Heart right ventricle (tissue), 16 donors: Measurements from ENCODE around the gene SPC24. TPM values are rescaled to one million over a fixed set of nuclear protein-coding genes. Genes with fewer than 3 reads are reported as not detected.
A peak's percentile ranks its signal among the peaks of the same experiment; 100 is the strongest.

Experiments used
- ATAC-seq, 8 donors: fragments of 200-7000 bp; cut with Tn5 transposase; one replicate each; pipeline ENCODE4 v1.9.1; 2020; ENCODE audit warnings: mild to moderate bottlenecking in 8 of 8, moderate library complexity in 8 of 8, moderate number of reproducible peaks in 1 of 8
- DNase-seq, 2 donors: peaks; one replicate each; pipeline ENCODE4 v3.0.0-alpha.2; 2020
- H3K27ac ChIP-seq, 10 donors: fragments of 200-600 bp; sonication (generic) in 2 of 10; one replicate each; pipeline versions ENCODE4 v1.5.0 to v1.8.0; 2020 to 2022; ENCODE audit warnings: mild to moderate bottlenecking in 3 of 10
- H3K27me3 ChIP-seq, 7 donors: fragments of 200-600 bp; one replicate each; pipeline ENCODE4 v1.8.0; 2021 to 2022; ENCODE audit warnings: mild to moderate bottlenecking in 2 of 7
- H3K36me3 ChIP-seq, 9 donors: fragments of 200-600 bp; sonication (generic) in 1 of 9; one replicate each; pipeline versions ENCODE4 v1.5.0 to v1.8.0; 2020 to 2022; ENCODE audit warnings: mild to moderate bottlenecking in 2 of 9
- H3K4me1 ChIP-seq, 9 donors: fragments of 200-600 bp; sonication (generic) in 1 of 9; one replicate each; pipeline versions ENCODE4 v1.5.0 to v1.8.0; 2020 to 2022; ENCODE audit warnings: mild to moderate bottlenecking in 4 of 9
- H3K4me3 ChIP-seq, 10 donors: fragments of 200-600 bp; sonication (generic) in 2 of 10; one replicate each; pipeline versions ENCODE4 v1.5.0 to v1.8.0; 2020 to 2022; ENCODE audit warnings: mild to moderate bottlenecking in 7 of 10, moderate library complexity in 2 of 10
- H3K9me3 ChIP-seq, 11 donors: fragments of 200-600 bp in 10 of 11; sonication (generic) in 2 of 11; one replicate each; pipeline versions ENCODE4 v1.5.0 to v1.8.0; 2013 to 2022; ENCODE audit warnings: mild to moderate bottlenecking in 2 of 11, control low read depth in 1 of 11, moderate library complexity in 1 of 11
- CTCF ChIP-seq, 9 donors: fragments of 200-600 bp; sonication (generic) in 2 of 9; IDR thresholded peaks; one replicate each; pipeline versions ENCODE4 v1.5.0 to v1.8.0; 2021 to 2022; ENCODE audit warnings: antibody characterized with exemption in 9 of 9, mild to moderate bottlenecking in 5 of 9, moderate library complexity in 1 of 9
- WGBS, 2 donors: extraction: QIAGEN DNeasy Blood & Tissue Kit; methylation state at CpG; one replicate each; pipeline ENCODE4 v1.1.7; 2013; ENCODE audit warnings: inconsistent platforms in 1 of 2; 5-methylcytosine and 5-hydroxymethylcytosine counted together
- intact Hi-C, 10 donors: fragments of 100-400 bp; cut with DNase I; formaldehyde crosslinking; loops; one replicate each; pipeline versions ENCODE4 v1.11.1 to v1.14.2; 2022
- polyA plus RNA-seq, 2 donors: library from polyadenylated mRNA; stranded (reverse); fragments of 200-250 nt; gene quantifications; one replicate each; pipeline ENCODE4 v1.2.3, GENCODE V29; 2013
- total RNA-seq, 10 donors: library from RNA; stranded (reverse); fragmentation: NEBNext Ultra II Directional in 3 of 10; extraction: Animal tissue kit (Norgen Biotek cat#: 25700) in 3 of 10; gene quantifications; one replicate each; pipeline versions ENCODE4 v1.2.1 to v1.2.4, GENCODE V29; 2021 to 2023
- donor health status: Arrhythmogenic right ventricular cardiomyopathy.
- donor health status: ischemic (EF 13 %, LVEDD 7.1; RV severe dilation, severe dysfunction).
- donor health status: healthy with polysubstance abuse.
- donor health status: DM: no; HTN: yes; CAD: no.
- donor health status: DM: no; HTN: no; CAD: no.
- donor health status: ischemic (EF 25% LVEDD 6.9; RV normal size, moderate dysfunction).
- donor health status: ischemic (EF 25% LVEDD 5.7; RV mildly dilated, moderate dysfunction).
- donor health status: healthy.
- donor health status: DM: yes; HTN: yes; CAD: no.
- donor health status: Ischemic cardiomyopathy.
- donor health status: ischemic (EF 35%, LVEDD 5.7; RV mildly dilated, moderate dysfunction).
- donor health status: nonischemic (EF 11% LVEDD 7.7; RV severe dilation, severe dysfunction).
- donor health status: DM: yes; HTN: yes; CAD: no.
- donor health status: PGD.
- donor health status: ischemic (EF 29% LVEDD 5.4; RV normal size, mild dysfunction).
- donor health status: nonischemic (EF 23%, LVEDD 6.1; RV moderate dilation, normal function).

The SPC24 gene
- total and polyA plus RNA-seq, 12 donors: 0.93 to 8.5 (median 3.2) TPM

DNA sequence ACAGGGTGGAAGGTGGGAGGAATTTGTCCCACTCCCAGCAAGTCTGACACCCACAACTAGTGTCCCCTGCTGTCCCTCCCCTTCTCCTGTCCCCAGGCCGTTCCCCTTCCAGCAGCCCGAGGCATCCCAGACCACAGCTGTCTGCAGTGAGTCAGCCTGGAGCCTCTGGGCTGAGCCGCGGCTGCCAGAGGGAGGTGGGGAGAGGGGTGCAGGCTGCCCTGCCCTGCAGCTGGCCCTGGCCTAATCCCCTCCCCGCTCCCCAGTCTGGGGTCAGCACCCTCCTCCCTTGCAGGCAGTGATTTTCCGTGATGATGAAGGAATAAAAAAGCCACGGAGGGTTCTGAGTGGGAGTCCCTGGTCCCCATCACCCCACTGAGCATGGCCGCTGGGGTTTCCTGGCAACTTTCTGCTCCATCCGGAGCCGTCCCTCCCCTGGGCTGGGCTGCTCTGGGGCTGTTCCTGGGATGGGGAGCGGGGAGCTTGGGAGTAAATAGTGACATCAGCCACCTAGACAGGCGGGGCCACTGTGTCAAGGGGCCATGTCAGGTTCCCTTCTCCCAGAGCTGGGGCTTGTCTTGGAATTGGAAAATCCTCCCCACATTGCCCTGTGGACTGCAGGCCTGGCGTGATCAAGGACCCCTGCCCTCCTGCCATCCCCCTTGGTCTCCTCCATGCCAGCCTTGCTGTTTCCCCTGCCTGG lies 16.8 kb downstream of the SPC24 start:
- Histone ChIP-seq H3K27me3 (no peaks in the 10 kb centered on the region), H3K4me3 (peak overlapping the region in 6 of 10 donors; percentile 7 to 46 (median 33)), H3K4me1 (peaks cover 32 to 75% (median 59%) of the 10 kb centered on the region in 9 donors), H3K9me3 (peaks cover 0 to 3% (median 0%) of the 10 kb centered on the region in 11 donors), H3K27ac (peak overlapping the region; percentile 84 to 97 (median 94)), H3K36me3 (peaks cover 0 to 4% (median 0%) of the 10 kb centered on the region in 9 donors)
- 13 to 16% methylated on average over 13 of the region's 13 CpGs for WGBS, 2 donors
- DNase-seq (peak; percentile 83 to 86), ATAC-seq (peak; percentile 59 to 77 (median 70))
- TF ChIP-seq CTCF (IDR thresholded peaks at IDR 0.05): peak in 1 of 9 donors; percentile 9
- intact Hi-C loops: loop anchor here in 4 of 10 donors (1.0 to 10.0 kb wide), 5 partner anchors 64 to 206 kb away; partner anchors contain the start of genes CCDC159 (in 1 of the 4) and TMEM205 (in 1 of the 4)

DNA sequence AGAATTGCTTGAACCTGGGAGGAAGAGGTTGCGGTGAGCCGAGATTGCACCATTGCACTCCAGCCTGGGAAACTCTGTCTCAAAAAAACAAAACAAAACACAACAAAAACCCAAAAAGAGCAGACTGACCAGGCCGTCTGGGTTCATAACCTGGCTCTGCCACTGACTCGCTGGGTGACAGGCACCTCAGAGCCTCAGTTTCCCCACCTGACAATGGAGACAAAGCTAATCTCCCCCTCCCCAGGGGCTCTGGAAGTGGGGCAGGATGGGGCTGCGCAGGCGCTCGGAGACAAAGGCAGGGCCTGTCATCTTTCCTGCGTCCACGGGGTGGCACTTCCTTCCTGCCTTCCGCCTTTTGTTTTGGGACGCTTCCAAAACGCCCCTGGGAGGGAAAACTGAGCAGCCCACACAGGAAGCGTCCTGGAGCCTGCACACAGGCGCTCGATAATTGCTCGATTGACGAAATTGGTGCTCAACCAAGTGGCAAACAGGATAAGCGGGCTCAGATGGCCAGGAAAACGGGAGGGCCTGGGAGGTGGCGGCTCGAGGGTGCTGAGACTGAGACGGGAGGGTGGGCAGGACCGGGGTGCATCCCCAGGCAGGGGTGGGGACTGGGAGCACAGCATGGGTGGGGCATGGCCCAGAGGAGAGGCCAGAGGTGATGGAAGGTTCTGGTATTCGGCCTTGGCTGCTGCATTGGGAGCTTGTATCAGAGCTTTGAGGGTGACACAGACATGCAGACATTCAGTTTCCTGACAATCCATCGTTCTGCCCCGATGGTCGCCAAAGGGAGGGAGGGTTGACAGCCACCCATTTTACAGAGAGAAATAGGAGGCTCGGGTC lies 17.8 kb downstream of the SPC24 start:
- H3K4me3 ChIP-seq: peak overlapping the region in 9 of 10 donors; percentile 4 to 46 (median 29)
- H3K36me3 ChIP-seq: peaks cover 0 to 14% (median 0%) of the 10 kb centered on the region in 9 donors
- H3K9me3 ChIP-seq: peaks cover 0 to 3% (median 0%) of the 10 kb centered on the region in 11 donors
- intact Hi-C loops: loop anchor here (1.0 to 10.0 kb wide), 8 partner anchors 59 to 207 kb away; partner anchors contain the start of genes CCDC159 (in 1 of the 10), KANK2 (in 1 of the 10) and TMEM205 (in 1 of the 10)
- ATAC-seq: peak; percentile 55 to 67 (median 59)
- no peaks in the 10 kb centered on the region for H3K27me3 ChIP-seq
- DNase-seq: peak; percentile 79 to 90
- WGBS, 2 donors: 2 to 4% methylated on average over 28 of the region's 28 CpGs
- H3K4me1 ChIP-seq: peaks cover 25 to 65% (median 49%) of the 10 kb centered on the region in 9 donors
- H3K27ac ChIP-seq: peak overlapping the region; percentile 84 to 97 (median 94)
- peak; percentile 68 to 92 (median 79) for TF ChIP-seq CTCF (IDR thresholded peaks at IDR 0.05)

DNA sequence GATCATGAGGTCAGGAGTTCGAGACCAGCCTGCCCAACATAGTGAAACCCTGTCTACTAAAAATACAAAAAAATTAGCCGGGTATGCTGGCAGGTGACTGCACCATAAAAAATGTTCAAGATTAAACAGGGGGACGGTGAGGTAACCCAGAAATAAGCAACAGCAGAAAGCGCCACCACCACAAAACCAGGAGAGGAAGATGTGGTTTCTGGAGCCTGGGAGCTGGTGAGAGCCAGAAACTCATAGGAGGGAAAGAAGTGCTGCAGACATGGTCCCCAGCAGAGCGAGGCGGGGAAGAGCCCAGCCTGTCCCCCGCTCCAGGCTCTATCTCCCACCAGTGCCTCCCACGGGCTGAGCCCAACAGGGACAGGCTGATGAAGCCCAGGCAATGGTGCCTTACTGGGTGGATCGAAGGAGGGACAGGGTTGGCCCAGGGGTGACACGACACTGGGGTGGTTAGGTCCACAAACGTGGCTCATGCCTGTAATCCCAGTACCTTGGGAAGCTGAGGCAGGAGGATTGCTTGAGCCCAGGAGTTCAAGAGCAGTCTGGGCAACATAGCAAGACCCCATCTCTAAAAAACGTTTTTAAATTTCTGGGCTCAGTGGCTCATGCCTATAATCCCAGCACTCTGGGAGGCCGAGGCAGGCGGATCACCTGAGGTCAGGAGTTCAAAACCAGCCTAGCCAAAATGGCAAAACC lies 19.0 kb downstream of the SPC24 start:
- H3K27me3 ChIP-seq: no peaks in the 10 kb centered on the region
- no peak overlapping the region for H3K4me3 ChIP-seq
- H3K4me1 ChIP-seq: peaks cover 14 to 53% (median 37%) of the 10 kb centered on the region in 9 donors
- peaks cover 0 to 26% (median 6%) of the 10 kb centered on the region in 9 donors for H3K36me3 ChIP-seq
- no peak for ATAC-seq
- 82 to 88% methylated on average over 14 of the region's 14 CpGs for WGBS, 2 donors
- H3K27ac ChIP-seq: peak overlapping the region in 8 of 10 donors; percentile 50 to 97 (median 92)
- TF ChIP-seq CTCF (IDR thresholded peaks at IDR 0.05): no peak
- DNase-seq: no peak
- peaks cover 0 to 3% (median 0%) of the 10 kb centered on the region in 11 donors for H3K9me3 ChIP-seq
- intact Hi-C loops: loop anchor here in 9 of 10 donors (1.0 to 10.0 kb wide), 8 partner anchors 60 to 208 kb away; partner anchors contain the start of genes CCDC159 (in 1 of the 9), KANK2 (in 1 of the 9) and TMEM205 (in 1 of the 9)
